GM18498 (cell line): ENCODE results near the gene SLC1A4.
"Not testable (repeated sequence)": the region's sequence is repeated elsewhere in the genome, so short reads cannot be mapped to it uniquely, and the experiment has no call there.

Experiments used
- ATAC-seq: cut with Tn5 transposase; IDR thresholded peaks from one replicate; pipeline ENCODE4 v1.9.1; 2021; ENCODE audit warnings: mild to moderate bottlenecking, moderate library complexity; ENCODE audit not compliant: unreplicated experiment

SLC1A4 gene

GRCh38 chr2:64990876-64991275, 1.7 kb downstream of the SLC1A4 start:
- ATAC-seq: no peak

DNA sequence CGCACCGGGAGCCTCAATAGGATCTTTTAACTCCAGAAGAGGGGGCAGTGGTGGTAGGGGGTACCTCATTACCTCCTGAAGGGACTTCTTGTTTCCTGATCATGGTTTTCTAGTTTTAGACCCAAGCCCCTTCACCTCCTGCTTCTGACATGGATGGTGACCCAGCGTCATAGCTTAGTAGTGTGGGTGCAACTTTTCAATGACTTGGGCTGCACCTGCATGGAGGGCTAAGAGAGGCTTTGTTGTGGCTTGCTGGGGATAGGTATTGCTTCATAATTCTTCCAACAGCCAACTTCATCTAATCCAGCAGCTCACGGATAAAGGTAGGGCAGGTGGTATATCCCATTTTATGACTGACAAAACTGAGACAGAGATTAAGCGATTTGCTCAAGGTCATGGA, 3.0 kb downstream of the SLC1A4 start:
- ATAC-seq: no peak

DNA sequence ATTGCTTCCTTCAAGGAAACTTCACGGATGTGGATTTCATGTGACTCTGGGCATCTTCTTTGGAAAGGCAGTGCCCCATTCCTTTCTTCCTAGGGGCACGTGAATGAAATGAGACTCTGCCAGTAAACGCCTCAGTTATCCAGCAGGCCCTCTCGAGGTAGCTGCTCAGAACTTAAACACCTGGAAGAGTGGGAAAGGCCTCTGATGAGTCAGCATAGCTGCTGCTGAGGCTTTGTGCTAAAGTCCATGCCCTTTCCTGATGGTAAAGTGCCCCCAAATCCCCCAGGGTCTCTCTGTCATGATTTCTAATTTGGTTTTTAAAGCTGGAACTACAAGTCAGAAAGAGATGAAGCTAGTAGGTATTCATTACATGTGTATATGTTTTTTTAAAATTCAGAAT, 3.8 kb downstream of the SLC1A4 start:
- ATAC-seq: no peak

DNA sequence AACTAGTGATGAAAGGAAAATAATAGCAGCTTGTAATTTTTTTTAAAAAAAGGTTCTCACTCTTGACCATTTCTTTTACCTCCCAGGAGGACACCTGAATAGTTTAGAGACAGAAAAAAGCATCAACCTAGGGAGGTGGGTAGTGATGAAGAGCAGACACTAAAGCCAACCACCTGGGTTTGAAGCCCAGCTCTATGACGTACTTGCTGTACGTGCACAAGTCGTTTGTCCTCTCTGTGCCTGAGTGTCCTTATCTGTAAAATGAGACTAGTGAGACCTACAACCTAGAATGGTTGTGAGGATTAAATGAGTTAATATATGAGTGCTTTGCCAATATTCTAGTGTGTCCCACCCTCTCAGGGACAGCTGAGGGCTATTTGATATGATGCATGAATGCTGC, 5.8 kb downstream of the SLC1A4 start:
- ATAC-seq: no peak

DNA sequence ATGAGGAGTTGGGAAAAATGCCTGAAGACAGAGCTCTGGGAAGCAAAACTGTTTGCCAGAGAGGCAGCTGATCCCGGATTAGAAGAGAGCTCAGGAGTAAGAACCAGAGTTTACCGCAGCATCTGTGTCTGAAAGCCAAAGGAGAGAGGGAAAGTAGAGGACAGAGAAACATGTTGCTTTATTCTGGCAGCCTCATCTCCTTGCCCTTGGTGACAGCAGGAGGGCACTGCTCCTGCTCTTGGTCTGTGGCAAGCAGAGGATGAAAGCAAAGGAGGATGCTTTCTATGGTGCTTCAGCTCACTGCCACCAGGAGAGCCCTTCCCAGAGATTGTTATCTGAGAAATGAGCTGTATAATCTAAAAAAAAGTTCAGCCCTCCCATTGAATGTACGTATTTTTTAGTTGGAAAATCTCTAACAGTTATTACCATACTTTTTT, 7.7 kb downstream of the SLC1A4 start:
- ATAC-seq: no peak

- ATAC-seq: no peak
Observed at GRCh38 chr2:64998658-64999061, 9.5 kb downstream of the SLC1A4 start.

DNA sequence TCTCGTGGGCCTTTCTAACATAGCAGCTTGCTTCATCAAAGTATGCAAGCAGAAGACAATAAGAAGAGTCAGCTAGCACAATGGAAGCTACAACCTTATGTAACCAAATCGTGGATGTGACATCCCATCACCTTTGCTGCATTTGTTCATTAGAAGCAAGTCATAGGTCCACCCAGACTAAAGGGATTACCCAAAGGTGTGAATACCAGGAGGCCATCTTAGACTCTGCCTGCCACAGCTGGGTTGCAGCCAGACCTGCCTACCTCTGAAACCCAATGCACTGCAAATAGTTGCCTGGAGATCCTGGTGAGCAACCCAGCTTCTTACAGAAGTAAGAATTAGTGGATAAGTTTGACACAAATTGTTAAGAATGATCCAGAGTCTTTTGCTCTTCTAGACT, 10.6 kb downstream of the SLC1A4 start:
- no peak for ATAC-seq

- no peak for ATAC-seq
Observed at GRCh38 chr2:65000644-65001043, 11.4 kb downstream of the SLC1A4 start.

- ATAC-seq: no peak
Observed at GRCh38 chr2:65003037-65003436, 13.8 kb downstream of the SLC1A4 start.

DNA sequence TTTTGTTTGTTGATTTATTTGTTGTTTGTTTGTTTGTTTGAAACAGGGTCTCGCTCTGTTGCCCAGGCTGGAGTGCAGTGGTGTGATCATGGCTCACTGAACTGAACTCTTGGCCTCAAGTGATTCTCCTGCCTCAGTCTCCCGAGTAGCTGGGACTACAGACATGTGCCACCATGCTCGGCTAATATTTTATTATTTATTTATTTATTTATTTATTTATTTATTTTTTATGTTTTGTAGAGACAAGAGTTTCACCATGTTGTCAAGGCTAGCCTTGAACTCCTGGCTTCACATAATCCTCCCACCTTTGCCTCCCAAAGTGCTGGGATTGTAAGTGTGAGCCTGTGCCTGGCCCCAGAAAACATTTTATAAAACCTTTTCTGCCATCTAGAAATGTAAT, 15.0 kb downstream of the SLC1A4 start:
- ATAC-seq: not testable (repeated sequence)

- no peak for ATAC-seq
Observed at GRCh38 chr2:65013776-65014175, 24.6 kb downstream of the SLC1A4 start.

GRCh38 chr2:65015731-65016130, 26.5 kb downstream of the SLC1A4 start:
- ATAC-seq: no peak

DNA sequence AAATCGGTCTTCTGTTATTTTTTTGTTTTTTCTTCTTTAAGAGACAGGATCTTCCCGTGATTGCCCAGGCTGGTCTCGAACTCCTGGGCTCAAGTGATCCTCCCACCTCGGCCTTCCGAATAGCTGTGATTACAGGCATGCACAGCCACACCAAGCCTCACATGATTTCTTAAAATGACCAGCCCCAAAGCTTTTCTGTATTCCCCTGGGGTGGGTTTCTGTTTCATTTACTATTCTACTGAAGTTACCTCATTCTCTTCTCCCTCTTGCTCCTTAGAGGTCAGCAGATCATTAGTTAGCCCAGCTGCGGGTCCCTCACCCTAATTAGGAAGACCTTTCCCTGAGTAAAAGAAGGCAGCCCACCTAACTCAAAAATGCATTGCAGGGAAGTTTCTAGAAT, 27.6 kb downstream of the SLC1A4 start:
- ATAC-seq: peak; percentile 55

DNA sequence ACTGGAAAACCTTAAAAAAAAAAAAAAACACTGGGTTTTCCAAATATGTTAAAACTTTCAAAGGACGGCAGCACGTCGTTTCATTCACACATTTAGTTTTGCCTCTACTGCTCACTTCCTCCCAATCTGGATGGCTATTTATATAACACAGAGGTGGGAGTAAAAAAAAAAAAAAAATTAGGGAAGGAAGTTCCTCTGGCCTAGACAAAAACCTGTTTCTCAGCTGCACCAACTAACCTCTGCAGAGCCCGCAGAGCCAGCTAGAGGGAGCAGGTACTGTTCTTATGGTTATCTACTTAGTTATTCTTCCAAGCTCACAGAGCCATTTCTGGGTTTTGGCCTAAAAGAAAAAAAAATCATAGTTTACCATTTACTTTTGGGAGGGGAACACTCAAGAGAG, 28.1 kb downstream of the SLC1A4 start:
- no peak for ATAC-seq

DNA sequence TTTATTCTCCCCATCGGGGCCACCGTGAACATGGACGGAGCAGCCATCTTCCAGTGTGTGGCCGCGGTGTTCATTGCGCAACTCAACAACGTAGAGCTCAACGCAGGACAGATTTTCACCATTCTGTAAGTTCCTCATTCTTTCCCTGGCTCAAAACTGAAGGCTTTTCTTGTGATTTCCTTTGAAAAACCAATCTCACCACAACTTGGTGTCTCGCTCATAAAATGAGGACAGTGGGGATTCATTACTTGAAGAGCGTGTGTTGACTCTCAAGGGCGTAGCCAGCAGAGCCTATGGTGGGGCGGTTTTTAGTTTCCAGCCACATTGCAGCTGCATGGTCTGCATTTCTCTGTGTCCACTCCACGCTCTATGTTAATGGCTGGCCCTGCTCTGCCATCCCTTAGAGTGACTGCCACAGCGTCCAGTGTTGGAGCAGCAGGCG, 29.0 kb downstream of the SLC1A4 start:
- ATAC-seq: no peak

DNA sequence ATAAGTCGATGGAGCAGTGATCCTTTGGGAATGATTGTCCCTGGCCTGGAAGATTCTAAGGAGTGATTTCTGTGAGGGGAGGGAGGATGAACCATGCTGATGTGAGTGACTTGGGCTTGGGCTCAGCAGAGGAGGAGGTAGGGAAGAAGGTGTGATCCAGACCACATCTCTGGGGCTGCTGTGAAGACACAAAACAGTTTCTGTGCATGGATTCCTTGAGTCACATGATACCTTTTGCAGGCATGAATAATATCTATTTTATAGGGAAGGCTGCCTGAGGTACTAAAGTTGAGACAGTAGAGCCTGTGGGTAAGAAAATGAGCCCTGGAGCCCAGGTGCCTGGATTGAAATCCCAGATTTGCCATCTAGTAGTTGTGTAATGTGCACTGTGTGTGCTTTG, 29.8 kb downstream of the SLC1A4 start:
- ATAC-seq: no peak

DNA sequence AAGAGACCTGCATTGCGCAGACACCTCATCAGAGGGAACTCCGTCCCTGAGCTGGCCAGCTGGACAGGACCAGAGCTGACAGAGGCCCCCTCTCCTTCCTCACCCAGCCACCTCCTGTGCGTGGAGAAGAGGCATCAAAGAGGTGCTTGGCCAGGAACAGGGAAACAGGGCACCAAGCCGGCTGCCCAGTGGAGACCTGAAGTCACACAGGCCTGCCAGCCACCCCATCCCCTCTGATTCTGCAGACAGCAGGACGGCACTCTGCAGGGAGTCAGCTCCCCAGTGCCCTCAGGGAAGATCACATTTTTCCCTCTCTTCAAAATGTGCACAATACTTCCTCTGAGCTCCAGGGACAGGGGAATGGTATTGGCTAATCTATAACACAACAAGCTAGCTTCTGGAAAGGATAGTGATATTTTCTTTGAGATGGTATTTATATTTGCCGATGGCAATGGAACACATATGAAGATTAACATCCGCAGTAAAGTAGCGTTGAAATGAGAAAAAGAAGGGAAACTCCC, 30.5 kb downstream of the SLC1A4 start:
- no peak for ATAC-seq

GRCh38 chr2:65020251-65020650, 31.1 kb downstream of the SLC1A4 start:
- ATAC-seq: not testable (repeated sequence)

GRCh38 chr2:65020943-65021528, 31.8 kb downstream of the SLC1A4 start:
- ATAC-seq: no peak

- no peak for ATAC-seq
Observed at GRCh38 chr2:65021709-65022108, 32.5 kb downstream of the SLC1A4 start.

DNA sequence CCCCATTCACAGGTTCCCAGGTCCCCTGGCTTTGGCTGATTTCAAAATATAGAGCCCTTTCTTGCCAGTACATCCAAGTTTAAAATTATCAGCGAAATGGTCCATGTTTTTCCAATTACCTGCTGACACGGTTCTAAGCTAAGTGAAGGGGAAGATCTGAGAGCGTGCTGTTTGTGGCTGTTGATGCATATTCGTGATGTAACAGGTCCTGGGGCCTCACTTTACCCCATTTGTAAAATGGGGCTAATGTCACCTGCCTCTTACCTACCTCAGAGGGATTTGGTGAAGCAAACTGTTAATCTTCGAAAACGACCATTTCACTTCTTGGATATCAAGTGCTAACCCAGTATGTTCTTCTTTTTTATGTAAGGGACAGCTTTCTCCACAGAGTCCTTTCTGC, 33.0 kb downstream of the SLC1A4 start:
- ATAC-seq: no peak

- no peak for ATAC-seq
Observed at GRCh38 chr2:65023742-65024141, 34.5 kb downstream of the SLC1A4 start.

DNA sequence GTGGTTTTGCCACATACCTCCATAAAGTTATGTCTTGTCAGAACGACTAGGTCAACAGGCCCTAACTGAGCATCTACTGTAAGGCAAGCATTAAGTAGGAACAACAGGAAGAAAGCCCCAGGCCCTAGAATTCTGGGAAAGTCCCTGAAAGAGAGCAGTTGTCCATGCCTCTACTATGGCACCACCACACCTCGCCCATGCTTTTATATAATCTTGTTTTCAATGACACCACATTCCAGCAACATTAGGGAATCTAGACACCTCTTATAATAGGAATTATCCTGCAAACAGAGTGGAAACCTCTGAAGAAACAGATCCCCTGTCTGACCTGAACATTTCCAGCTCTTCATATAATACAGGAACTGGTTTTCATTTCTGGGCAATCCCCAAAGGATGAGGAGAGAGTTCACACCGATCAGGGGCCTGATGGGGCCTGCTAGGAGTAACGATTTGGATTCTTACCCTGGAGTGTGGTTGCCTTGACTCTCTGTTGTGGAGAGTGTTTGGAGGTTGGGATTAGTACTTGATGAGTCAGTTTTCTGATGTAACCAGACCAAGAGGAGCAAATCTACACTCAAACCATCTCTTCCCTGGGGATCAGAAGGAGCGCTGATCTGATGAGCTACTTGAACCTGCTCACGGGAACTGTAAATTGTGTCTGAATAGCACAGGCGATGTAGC, 35.1 kb downstream of the SLC1A4 start:
- ATAC-seq: no peak
